ENCODE data around the gene CREBBP. TPM values are rescaled to one million over a fixed set of nuclear protein-coding genes. Genes with fewer than 3 reads are reported as not detected.

The CREBBP gene
- total and polyA plus RNA-seq, 9 donors = 35.6 to 94.5 (median 78.3) TPM

GRCh38 chr16:3808308-3809063, 72.0 kb downstream of the CREBBP start:
- H3K9me3 ChIP-seq = no peaks in the 10 kb centered on the region
- no peak for DNase-seq
- no peak overlapping the region for H3K27ac ChIP-seq
- peaks cover 31% of the 10 kb centered on the region for H3K4me1 ChIP-seq (ENCODE audit: insufficient read depth)
- TF ChIP-seq POLR2A (IDR thresholded peaks at IDR 0.05) (no peak), EP300 (IDR thresholded peaks at IDR 0.05) (no peak), CTCF (IDR thresholded peaks at IDR 0.05) (no peak)
- no peak overlapping the region for H3K4me3 ChIP-seq
- intact Hi-C loops (cut with DNase I) = loop anchor here in 2 of 4 donors (10.0 kb wide), 2 partner anchors 46 to 56 kb away; no protein-coding TSS in a partner anchor
- H3K36me3 ChIP-seq = no peaks in the 10 kb centered on the region
- no peaks in the 10 kb centered on the region for H3K27me3 ChIP-seq
- WGBS, 3 donors = 67 to 73% (median 70%) methylated on average over 9 of the region's 9 CpGs

GRCh38 chr16:3807425-3808123, 72.9 kb downstream of the CREBBP start:
- 13 to 20% (median 18%) methylated on average over 3 of the region's 3 CpGs for WGBS, 3 donors
- intact Hi-C loops (cut with DNase I) = loop anchor here in 2 of 4 donors (10.0 kb wide), 2 partner anchors 47 to 57 kb away; no protein-coding TSS in a partner anchor
- H3K27me3 ChIP-seq = no peaks in the 10 kb centered on the region
- no peaks in the 10 kb centered on the region for H3K36me3 ChIP-seq
- TF ChIP-seq EP300 (IDR thresholded peaks at IDR 0.05) (no peak), CTCF (IDR thresholded peaks at IDR 0.05) (no peak), POLR2A (IDR thresholded peaks at IDR 0.05) (no peak)
- H3K4me1 ChIP-seq (ENCODE audit: insufficient read depth) = peaks cover 26% of the 10 kb centered on the region
- H3K4me3 ChIP-seq = no peak overlapping the region
- H3K9me3 ChIP-seq = no peaks in the 10 kb centered on the region
- no peak for DNase-seq
- no peak overlapping the region for H3K27ac ChIP-seq

- H3K27me3 ChIP-seq = no peaks in the 10 kb centered on the region
- H3K4me1 ChIP-seq (ENCODE audit: insufficient read depth) = peaks cover 24% of the 10 kb centered on the region
- no peak overlapping the region for H3K4me3 ChIP-seq
- TF ChIP-seq CTCF (IDR thresholded peaks at IDR 0.05) (no peak), EP300 (IDR thresholded peaks at IDR 0.05) (no peak), POLR2A (IDR thresholded peaks at IDR 0.05) (no peak)
- WGBS, 3 donors = 58 to 61% (median 60%) methylated on average over 7 of the region's 7 CpGs
- no peak for DNase-seq
- no peak overlapping the region for H3K27ac ChIP-seq
- H3K9me3 ChIP-seq = no peaks in the 10 kb centered on the region
- intact Hi-C loops (cut with DNase I) = loop anchor here in 2 of 4 donors (10.0 kb wide), 2 partner anchors 50 to 60 kb away; no protein-coding TSS in a partner anchor
- H3K36me3 ChIP-seq = no peaks in the 10 kb centered on the region
These were observed 76.0 kb downstream of the CREBBP start for GRCh38 chr16:3804426-3805016.

GRCh38 chr16:3800477-3801270, 79.8 kb downstream of the CREBBP start:
- Histone ChIP-seq H3K27ac (no peak overlapping the region), H3K4me1 (ENCODE audit: insufficient read depth) (peaks cover 18% of the 10 kb centered on the region), H3K36me3 (no peaks in the 10 kb centered on the region), H3K9me3 (no peaks in the 10 kb centered on the region), H3K4me3 (no peak overlapping the region), H3K27me3 (no peaks in the 10 kb centered on the region)
- DNase-seq = peak in 1 of 5 donors; percentile 4
- 84 to 89% (median 88%) methylated on average over 4 of the region's 4 CpGs for WGBS, 3 donors
- no peak for TF ChIP-seq CTCF (IDR thresholded peaks at IDR 0.05)
- no peak for TF ChIP-seq EP300 (IDR thresholded peaks at IDR 0.05)
- TF ChIP-seq POLR2A (IDR thresholded peaks at IDR 0.05) = no peak
- intact Hi-C loops (cut with DNase I) = loop anchor here in 2 of 4 donors (10.0 kb wide), 2 partner anchors 54 to 64 kb away; no protein-coding TSS in a partner anchor
